ENCODE data around the gene GAGE12G. TPM values are rescaled to one million over a fixed set of nuclear protein-coding genes. Genes with fewer than 3 reads are reported as not detected.

The GAGE12G gene
- total RNA-seq, 1 experiment from 2014 or later, result not detected

DNA sequence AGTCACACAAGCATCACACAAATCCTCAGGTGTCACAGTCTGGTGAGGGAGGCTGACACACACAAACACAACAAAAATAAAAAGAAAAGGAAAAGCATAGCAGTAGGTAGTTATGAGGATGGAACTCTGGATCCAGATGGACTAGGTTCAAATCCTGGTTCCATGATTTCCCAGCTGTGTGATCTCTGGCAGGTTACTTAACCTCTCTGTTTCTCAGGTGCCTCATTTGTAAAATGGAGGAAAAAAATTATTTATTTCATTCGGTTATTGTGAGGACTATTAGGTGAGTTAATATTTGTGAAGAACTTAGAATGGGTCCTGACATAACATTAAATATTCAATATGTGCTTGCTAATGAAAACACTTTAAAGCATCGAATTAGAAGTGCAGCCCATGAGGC is 48.4 kb downstream of the GAGE12G start:
- H2AK5ac ChIP-seq (ENCODE audit: insufficient read length, low read length), result no peak overlapping the region
- peaks cover 23% of the 10 kb centered on the region for H3K9me3 ChIP-seq (ENCODE audit: control insufficient read depth, low read depth, low read length)
- no peak overlapping the region for H3K14ac ChIP-seq (ENCODE audit: insufficient read depth, low read length)
- no peaks in the 10 kb centered on the region for H4K20me1 ChIP-seq (ENCODE audit: control insufficient read depth, insufficient read depth, insufficient read length)
- H3K18ac ChIP-seq (ENCODE audit: insufficient read length, low read depth, low read length), result no peak overlapping the region
- H3K9ac ChIP-seq (ENCODE audit: extremely low read depth, insufficient read length, low read length), result no peak overlapping the region
- H3K27ac Mint-ChIP-seq, result no peak overlapping the region
- no peak overlapping the region for H3K4ac ChIP-seq (ENCODE audit: low read depth, low read length)
- no peaks in the 10 kb centered on the region for H3K23me2 ChIP-seq (ENCODE audit: insufficient read length, low read depth, low read length, poor library complexity, severe bottlenecking)
- no peaks in the 10 kb centered on the region for H3K79me1 ChIP-seq (ENCODE audit: insufficient read depth, low read depth, low read length, poor library complexity, severe bottlenecking)
- H4K5ac ChIP-seq (ENCODE audit: insufficient read length, low read depth, low read length), result no peak overlapping the region
- peaks cover 0 to 5% of the 10 kb centered on the region in 2 experiments; a peak in 2 of 4 replicates for H3K4me1 Mint-ChIP-seq
- WGBS (ENCODE audit: extremely low coverage, insufficient read length, low lambda C conversion rate), result no CpG with 5 or more reads among the region's 2 CpGs
- no peak overlapping the region for H3K27ac ChIP-seq (ENCODE audit: insufficient read length, low read depth, low read length)
- no peak overlapping the region for H3K4me3 Mint-ChIP-seq
- no peak overlapping the region for H2BK12ac ChIP-seq (ENCODE audit: insufficient read length, low read depth, low read length)
- no peak overlapping the region for H2BK120ac ChIP-seq (ENCODE audit: low read depth, low read length, poor library complexity, severe bottlenecking)
- no peaks in the 10 kb centered on the region for H3K27me3 ChIP-seq (ENCODE audit: insufficient read depth, low read length)
- H3K36me3 Mint-ChIP-seq (ENCODE audit: insufficient read depth in 1 of 3, low read depth in 3 of 3), result no peaks in the 10 kb centered on the region; a peak in 2 of 7 replicates
- peaks cover 53 to 55% of the 10 kb centered on the region in 2 experiments for H3K9me3 Mint-ChIP-seq
- H4K8ac ChIP-seq (replicated peaks; ENCODE audit: insufficient read length, low read depth, low read length), result no peak overlapping the region
- TF ChIP-seq, protein P1, sequence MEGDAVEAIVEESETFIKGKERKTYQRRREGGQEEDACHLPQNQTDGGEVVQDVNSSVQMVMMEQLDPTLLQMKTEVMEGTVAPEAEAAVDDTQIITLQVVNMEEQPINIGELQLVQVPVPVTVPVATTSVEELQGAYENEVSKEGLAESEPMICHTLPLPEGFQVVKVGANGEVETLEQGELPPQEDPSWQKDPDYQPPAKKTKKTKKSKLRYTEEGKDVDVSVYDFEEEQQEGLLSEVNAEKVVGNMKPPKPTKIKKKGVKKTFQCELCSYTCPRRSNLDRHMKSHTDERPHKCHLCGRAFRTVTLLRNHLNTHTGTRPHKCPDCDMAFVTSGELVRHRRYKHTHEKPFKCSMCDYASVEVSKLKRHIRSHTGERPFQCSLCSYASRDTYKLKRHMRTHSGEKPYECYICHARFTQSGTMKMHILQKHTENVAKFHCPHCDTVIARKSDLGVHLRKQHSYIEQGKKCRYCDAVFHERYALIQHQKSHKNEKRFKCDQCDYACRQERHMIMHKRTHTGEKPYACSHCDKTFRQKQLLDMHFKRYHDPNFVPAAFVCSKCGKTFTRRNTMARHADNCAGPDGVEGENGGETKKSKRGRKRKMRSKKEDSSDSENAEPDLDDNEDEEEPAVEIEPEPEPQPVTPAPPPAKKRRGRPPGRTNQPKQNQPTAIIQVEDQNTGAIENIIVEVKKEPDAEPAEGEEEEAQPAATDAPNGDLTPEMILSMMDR (conservative IDR thresholded peaks at IDR 0.05), result no peak
- no peak overlapping the region for H3T11ph ChIP-seq (ENCODE audit: low read length)
- no peak for DNase-seq
- no peak overlapping the region for H4K91ac ChIP-seq (ENCODE audit: insufficient read length, low read depth, low read length)
- no peaks in the 10 kb centered on the region for H3K4me1 ChIP-seq (ENCODE audit: insufficient read depth, low read length)
- no peak overlapping the region for H2BK20ac ChIP-seq (ENCODE audit: low read depth, low read length, poor library complexity, severe bottlenecking)
- H3K79me2 ChIP-seq (ENCODE audit: insufficient read depth, low read length), result no peaks in the 10 kb centered on the region
- H3K23ac ChIP-seq (ENCODE audit: insufficient read length, low read depth, low read length), result no peak overlapping the region
- no peak overlapping the region for H2AFZ ChIP-seq (ENCODE audit: low read length)
- no peak overlapping the region for H2BK15ac ChIP-seq (ENCODE audit: low read depth, low read length)
- H3K27me3 Mint-ChIP-seq (ENCODE audit: low read depth), result peaks cover 2% of the 10 kb centered on the region
- no peak overlapping the region for H2BK5ac ChIP-seq (ENCODE audit: insufficient read length, low read length)
- no peak overlapping the region for H3K4me2 ChIP-seq (ENCODE audit: insufficient read depth, insufficient read length, low read length)
- no peak overlapping the region for H3K56ac ChIP-seq (ENCODE audit: insufficient read length, low read depth, low read length)

Other genes starting within 250 kb of the GAGE12G start
- not detected in 2 replicates for gene GAGE12J, start 248.4 kb upstream of the GAGE12G start, total RNA-seq (2021)
- gene GAGE13, start 238.8 kb upstream of the GAGE12G start, total RNA-seq (2021), result not detected in 2 replicates
- not detected in 2 replicates for gene GAGE12C, start 38.2 kb upstream of the GAGE12G start, total RNA-seq (2021)
- not detected in 2 replicates for gene GAGE12D, start 28.7 kb upstream of the GAGE12G start, total RNA-seq (2021)
- gene GAGE12E, start 19.1 kb upstream of the GAGE12G start, total RNA-seq (2021), result not detected in 2 replicates
- not detected in 2 replicates for gene GAGE12F, start 9.6 kb upstream of the GAGE12G start, total RNA-seq (2021)
- gene GAGE12H, start 9.5 kb downstream of the GAGE12G start, total RNA-seq (2021), result not detected in 2 replicates
- gene GAGE2A, start 19.1 kb downstream of the GAGE12G start, total RNA-seq (2021), result not detected in 2 replicates
- gene GAGE1, start 28.6 kb downstream of the GAGE12G start, total RNA-seq (2021), result not detected in 2 replicates
- not detected in 2 replicates for gene PAGE1, start 125.6 kb downstream of the GAGE12G start, total RNA-seq (2021)

Data from H9 (cell line).